K562 (cell line): Measurements from ENCODE around the gene PTRH1. TPM values are rescaled to one million over a fixed set of nuclear protein-coding genes. Genes with fewer than 3 reads are reported as not detected.

Source experiments
- ATF1 ChIP-seq, 2 experiments: fragments of 450-650 bp in 1 of 2; IDR thresholded peaks; 2 replicates each; pipeline ENCODE4 v1.6.1; 2016; ENCODE audit warnings: missing compliant biosample characterization in 1 of 2, missing genetic modification characterization in 1 of 2
- JUN ChIP-seq, 2 experiments: sonication (generic) in 1 of 2; formaldehyde crosslinking in 1 of 2; IDR thresholded peaks; 2 replicates each; pipeline versions ENCODE4 v1.6.1 to v1.8.0; 2012 to 2022; ENCODE audit warnings: borderline replicate concordance in 2 of 2, mild to moderate bottlenecking in 2 of 2, improper control_type of control experiment in 1 of 2, low read depth in 1 of 2, low read length in 1 of 2, missing genetic modification reagents in 1 of 2
- POLR2B ChIP-seq: fragments of 450-650 bp; IDR thresholded peaks from 2 replicates; pipeline ENCODE4 v1.6.1; 2018; ENCODE audit warnings: low read depth; ENCODE audit not compliant: partially characterized antibody
- SIX5 ChIP-seq, 2 experiments: IDR thresholded peaks; 2 replicates each; pipeline ENCODE4 v1.6.1; 2011; ENCODE audit warnings: low read length in 2 of 2, borderline replicate concordance in 1 of 2, low read depth in 1 of 2, mild to moderate bottlenecking in 1 of 2, moderate library complexity in 1 of 2; ENCODE audit not compliant: insufficient read depth in 1 of 2
- SLC30A9 ChIP-seq: fragments of 250-450 bp; sonication (Bioruptor Pico); IDR thresholded peaks from 2 replicates; pipeline ENCODE4 v1.8.0; 2022; ENCODE audit warnings: mild to moderate bottlenecking, moderate library complexity
- TOE1 ChIP-seq, 2 experiments: fragments of 450-650 bp in 1 of 2; sonication (generic) in 1 of 2; formaldehyde crosslinking in 1 of 2; IDR thresholded peaks; 2 replicates each; pipeline versions ENCODE4 v1.7.1 to v1.8.0; 2016 to 2022; ENCODE audit warnings: borderline replicate concordance in 2 of 2, mild to moderate bottlenecking in 2 of 2, antibody characterized with exemption in 1 of 2, inconsistent platforms in 1 of 2, low read depth in 1 of 2, missing genetic modification reagents in 1 of 2, moderate library complexity in 1 of 2
- polyA plus RNA-seq, 8 experiments: library from polyadenylated mRNA; depleted of rRNA in 4 of 8; stranded (reverse) in 5 of 8; unstranded in 3 of 8; fragments of >200 nt; fragmentation: Nextera tagmentation in 2 of 8; fragmentation: Illumina TruSeq in 1 of 8; extraction: Ambion mirVana in 2 of 8; extraction: Trizol in 1 of 8; gene quantifications; 2 replicates each; pipeline versions ENCODE4 v1.2.1 to v1.2.3, GENCODE V29; 2011 to 2014; ENCODE audit warnings: inconsistent platforms in 1 of 8, missing spikeins in 1 of 8
- total RNA-seq, 7 experiments: library from RNA; depleted of rRNA in 6 of 7; stranded (reverse); fragments of >200 nt in 6 of 7; fragmentation: Illumina TruSeq in 2 of 7; extraction: Trizol in 2 of 7; gene quantifications; 2 replicates each; pipeline versions ENCODE4 v1.2.1 to v1.2.3, GENCODE V29; 2011 to 2021; ENCODE audit warnings: low replicate concordance in 1 of 7
- TF ChIP-seq, protein P1 (sequence below): fragments of 450-650 bp; IDR thresholded peaks from 2 replicates; pipeline ENCODE4 v1.6.1; 2016; ENCODE audit warnings: mild to moderate bottlenecking, moderate library complexity

PTRH1 gene
- total and polyA plus RNA-seq, 9 of the 15 experiments (the other 6 are each of a cell fraction or from before 2014, with no cell fraction given): 0.63 to 43.1 (median 5.7) TPM

DNA sequence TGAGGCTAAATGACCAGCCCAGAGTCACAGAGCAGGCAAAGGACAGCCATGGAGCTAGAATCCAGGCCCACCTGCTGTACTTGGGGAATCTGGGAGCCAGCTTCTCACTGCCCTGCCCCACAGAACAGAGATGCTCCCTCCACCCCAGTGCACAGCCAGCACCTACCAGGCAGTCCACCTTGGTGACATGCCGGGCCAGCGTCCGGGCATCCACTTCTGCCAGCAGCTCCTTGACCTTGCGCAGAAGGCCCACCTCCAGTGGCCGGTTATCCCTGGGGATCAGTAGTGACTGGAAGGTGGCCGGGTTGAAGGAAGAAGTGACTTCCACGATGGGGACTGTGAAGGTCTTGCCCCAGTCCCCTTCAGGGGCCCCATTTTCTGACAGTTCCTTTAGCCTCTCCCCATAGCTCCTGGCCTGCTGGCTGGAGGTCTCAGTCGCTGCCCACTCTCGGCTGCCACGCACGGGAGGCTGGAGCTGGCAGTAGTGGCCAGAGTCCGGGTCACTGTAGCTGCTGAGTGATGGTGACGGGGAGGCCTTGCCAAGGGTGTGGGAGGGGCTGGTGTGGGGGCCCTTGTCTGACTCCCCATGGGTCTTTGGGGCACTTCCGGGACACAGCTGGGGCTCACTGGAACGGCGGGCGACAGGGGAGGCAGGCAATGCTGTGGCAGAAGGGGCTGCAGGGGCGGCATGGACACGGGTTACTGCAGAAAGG lies 29.1 kb upstream of the PTRH1 start (continued):
- TF ChIP-seq, protein P1, sequence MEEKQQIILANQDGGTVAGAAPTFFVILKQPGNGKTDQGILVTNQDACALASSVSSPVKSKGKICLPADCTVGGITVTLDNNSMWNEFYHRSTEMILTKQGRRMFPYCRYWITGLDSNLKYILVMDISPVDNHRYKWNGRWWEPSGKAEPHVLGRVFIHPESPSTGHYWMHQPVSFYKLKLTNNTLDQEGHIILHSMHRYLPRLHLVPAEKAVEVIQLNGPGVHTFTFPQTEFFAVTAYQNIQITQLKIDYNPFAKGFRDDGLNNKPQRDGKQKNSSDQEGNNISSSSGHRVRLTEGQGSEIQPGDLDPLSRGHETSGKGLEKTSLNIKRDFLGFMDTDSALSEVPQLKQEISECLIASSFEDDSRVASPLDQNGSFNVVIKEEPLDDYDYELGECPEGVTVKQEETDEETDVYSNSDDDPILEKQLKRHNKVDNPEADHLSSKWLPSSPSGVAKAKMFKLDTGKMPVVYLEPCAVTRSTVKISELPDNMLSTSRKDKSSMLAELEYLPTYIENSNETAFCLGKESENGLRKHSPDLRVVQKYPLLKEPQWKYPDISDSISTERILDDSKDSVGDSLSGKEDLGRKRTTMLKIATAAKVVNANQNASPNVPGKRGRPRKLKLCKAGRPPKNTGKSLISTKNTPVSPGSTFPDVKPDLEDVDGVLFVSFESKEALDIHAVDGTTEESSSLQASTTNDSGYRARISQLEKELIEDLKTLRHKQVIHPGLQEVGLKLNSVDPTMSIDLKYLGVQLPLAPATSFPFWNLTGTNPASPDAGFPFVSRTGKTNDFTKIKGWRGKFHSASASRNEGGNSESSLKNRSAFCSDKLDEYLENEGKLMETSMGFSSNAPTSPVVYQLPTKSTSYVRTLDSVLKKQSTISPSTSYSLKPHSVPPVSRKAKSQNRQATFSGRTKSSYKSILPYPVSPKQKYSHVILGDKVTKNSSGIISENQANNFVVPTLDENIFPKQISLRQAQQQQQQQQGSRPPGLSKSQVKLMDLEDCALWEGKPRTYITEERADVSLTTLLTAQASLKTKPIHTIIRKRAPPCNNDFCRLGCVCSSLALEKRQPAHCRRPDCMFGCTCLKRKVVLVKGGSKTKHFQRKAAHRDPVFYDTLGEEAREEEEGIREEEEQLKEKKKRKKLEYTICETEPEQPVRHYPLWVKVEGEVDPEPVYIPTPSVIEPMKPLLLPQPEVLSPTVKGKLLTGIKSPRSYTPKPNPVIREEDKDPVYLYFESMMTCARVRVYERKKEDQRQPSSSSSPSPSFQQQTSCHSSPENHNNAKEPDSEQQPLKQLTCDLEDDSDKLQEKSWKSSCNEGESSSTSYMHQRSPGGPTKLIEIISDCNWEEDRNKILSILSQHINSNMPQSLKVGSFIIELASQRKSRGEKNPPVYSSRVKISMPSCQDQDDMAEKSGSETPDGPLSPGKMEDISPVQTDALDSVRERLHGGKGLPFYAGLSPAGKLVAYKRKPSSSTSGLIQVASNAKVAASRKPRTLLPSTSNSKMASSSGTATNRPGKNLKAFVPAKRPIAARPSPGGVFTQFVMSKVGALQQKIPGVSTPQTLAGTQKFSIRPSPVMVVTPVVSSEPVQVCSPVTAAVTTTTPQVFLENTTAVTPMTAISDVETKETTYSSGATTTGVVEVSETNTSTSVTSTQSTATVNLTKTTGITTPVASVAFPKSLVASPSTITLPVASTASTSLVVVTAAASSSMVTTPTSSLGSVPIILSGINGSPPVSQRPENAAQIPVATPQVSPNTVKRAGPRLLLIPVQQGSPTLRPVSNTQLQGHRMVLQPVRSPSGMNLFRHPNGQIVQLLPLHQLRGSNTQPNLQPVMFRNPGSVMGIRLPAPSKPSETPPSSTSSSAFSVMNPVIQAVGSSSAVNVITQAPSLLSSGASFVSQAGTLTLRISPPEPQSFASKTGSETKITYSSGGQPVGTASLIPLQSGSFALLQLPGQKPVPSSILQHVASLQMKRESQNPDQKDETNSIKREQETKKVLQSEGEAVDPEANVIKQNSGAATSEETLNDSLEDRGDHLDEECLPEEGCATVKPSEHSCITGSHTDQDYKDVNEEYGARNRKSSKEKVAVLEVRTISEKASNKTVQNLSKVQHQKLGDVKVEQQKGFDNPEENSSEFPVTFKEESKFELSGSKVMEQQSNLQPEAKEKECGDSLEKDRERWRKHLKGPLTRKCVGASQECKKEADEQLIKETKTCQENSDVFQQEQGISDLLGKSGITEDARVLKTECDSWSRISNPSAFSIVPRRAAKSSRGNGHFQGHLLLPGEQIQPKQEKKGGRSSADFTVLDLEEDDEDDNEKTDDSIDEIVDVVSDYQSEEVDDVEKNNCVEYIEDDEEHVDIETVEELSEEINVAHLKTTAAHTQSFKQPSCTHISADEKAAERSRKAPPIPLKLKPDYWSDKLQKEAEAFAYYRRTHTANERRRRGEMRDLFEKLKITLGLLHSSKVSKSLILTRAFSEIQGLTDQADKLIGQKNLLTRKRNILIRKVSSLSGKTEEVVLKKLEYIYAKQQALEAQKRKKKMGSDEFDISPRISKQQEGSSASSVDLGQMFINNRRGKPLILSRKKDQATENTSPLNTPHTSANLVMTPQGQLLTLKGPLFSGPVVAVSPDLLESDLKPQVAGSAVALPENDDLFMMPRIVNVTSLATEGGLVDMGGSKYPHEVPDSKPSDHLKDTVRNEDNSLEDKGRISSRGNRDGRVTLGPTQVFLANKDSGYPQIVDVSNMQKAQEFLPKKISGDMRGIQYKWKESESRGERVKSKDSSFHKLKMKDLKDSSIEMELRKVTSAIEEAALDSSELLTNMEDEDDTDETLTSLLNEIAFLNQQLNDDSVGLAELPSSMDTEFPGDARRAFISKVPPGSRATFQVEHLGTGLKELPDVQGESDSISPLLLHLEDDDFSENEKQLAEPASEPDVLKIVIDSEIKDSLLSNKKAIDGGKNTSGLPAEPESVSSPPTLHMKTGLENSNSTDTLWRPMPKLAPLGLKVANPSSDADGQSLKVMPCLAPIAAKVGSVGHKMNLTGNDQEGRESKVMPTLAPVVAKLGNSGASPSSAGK: no peak
- TF ChIP-seq SLC30A9 (CRISPR knock-in tag) (no peak), POLR2B (no peak), ATF1 (CRISPR knock-in tag; IDR thresholded peaks at IDR 0.05) (no peak), ATF1 (tag; IDR thresholded peaks at IDR 0.05) (no peak), JUN (IDR thresholded peaks at IDR 0.05; ENCODE audit: borderline replicate concordance, low read depth, low read length) (no peak), JUN (CRISPR knock-in tag; IDR thresholded peaks at IDR 0.05; ENCODE audit: borderline replicate concordance) (no peak), TOE1 (IDR thresholded peaks at IDR 0.05; ENCODE audit: borderline replicate concordance) (no peak), TOE1 (CRISPR knock-in tag; IDR thresholded peaks at IDR 0.05; ENCODE audit: borderline replicate concordance, low read depth) (no peak), SIX5 (IDR thresholded peaks at IDR 0.05; ENCODE audit: borderline replicate concordance in 1 of 2, insufficient read depth in 1 of 2, low read depth in 1 of 2, low read length in 2 of 2) (no peak)
